D341Med (cell line): ENCODE measurements around the gene UMAD1.

Experiments used
- DNase-seq: peaks from one replicate; pipeline ENCODE4 v3.0.0; 2012; ENCODE audit warnings: low spot score

UMAD1 gene

GRCh38 chr7:7640221-7641128 lies at the start of gene UMAD1:
Gene UMAD1, plus strand, starts transcription at chr7:7640752. Its CDS starts 32,620 bp downstream, at chr7:7673372.
- DNase-seq = peak; percentile 94

GRCh38 chr7:7595451-7595850 lies 45.1 kb upstream of the UMAD1 start:
- DNase-seq = no peak

GRCh38 chr7:7596176-7596575 lies 44.4 kb upstream of the UMAD1 start:
- DNase-seq = no peak

GRCh38 chr7:7607010-7607409 lies 33.5 kb upstream of the UMAD1 start:
- DNase-seq = no peak

GRCh38 chr7:7609330-7609729 lies 31.2 kb upstream of the UMAD1 start:
- DNase-seq = no peak

GRCh38 chr7:7612519-7612918 lies 28.0 kb upstream of the UMAD1 start:
- no peak for DNase-seq

- no peak for DNase-seq
Observed at GRCh38 chr7:7613210-7613609, 27.3 kb upstream of the UMAD1 start.

- no peak for DNase-seq
Observed at GRCh38 chr7:7614018-7614741, 26.4 kb upstream of the UMAD1 start.

- no peak for DNase-seq
Observed at GRCh38 chr7:7617550-7617949, 23.0 kb upstream of the UMAD1 start.

GRCh38 chr7:7618410-7618809 lies 22.1 kb upstream of the UMAD1 start:
- DNase-seq = no peak

- DNase-seq = no peak
Observed at GRCh38 chr7:7620236-7620635, 20.3 kb upstream of the UMAD1 start.

- DNase-seq = no peak
Observed at GRCh38 chr7:7620644-7621210, 19.8 kb upstream of the UMAD1 start.

GRCh38 chr7:7628476-7628875 lies 12.1 kb upstream of the UMAD1 start:
- no peak for DNase-seq

GRCh38 chr7:7630626-7631329 lies 9.8 kb upstream of the UMAD1 start:
- no peak for DNase-seq

- no peak for DNase-seq
Observed at GRCh38 chr7:7639421-7639820, 1.1 kb upstream of the UMAD1 start.

GRCh38 chr7:7639847-7640220 lies 718 bp upstream of the UMAD1 start:
- DNase-seq = no peak

- DNase-seq = peak; percentile 35
Observed at GRCh38 chr7:7641129-7641663, 644 bp downstream of the UMAD1 start.

GRCh38 chr7:7642081-7642480 lies 1.5 kb downstream of the UMAD1 start:
- DNase-seq = no peak

GRCh38 chr7:7647495-7648036 lies 7.0 kb downstream of the UMAD1 start:
- no peak for DNase-seq

- no peak for DNase-seq
Observed at GRCh38 chr7:7650682-7651206, 10.2 kb downstream of the UMAD1 start.

GRCh38 chr7:7651479-7651878 lies 10.9 kb downstream of the UMAD1 start:
- no peak for DNase-seq
